ENCODE results near the gene SEC16A. TPM values are rescaled to one million over a fixed set of nuclear protein-coding genes. Genes with fewer than 3 reads are reported as not detected.

The SEC16A gene
- total RNA-seq, 6 experiments from 2014 or later = 63.2 to 98.6 (median 75.5) TPM

DNA sequence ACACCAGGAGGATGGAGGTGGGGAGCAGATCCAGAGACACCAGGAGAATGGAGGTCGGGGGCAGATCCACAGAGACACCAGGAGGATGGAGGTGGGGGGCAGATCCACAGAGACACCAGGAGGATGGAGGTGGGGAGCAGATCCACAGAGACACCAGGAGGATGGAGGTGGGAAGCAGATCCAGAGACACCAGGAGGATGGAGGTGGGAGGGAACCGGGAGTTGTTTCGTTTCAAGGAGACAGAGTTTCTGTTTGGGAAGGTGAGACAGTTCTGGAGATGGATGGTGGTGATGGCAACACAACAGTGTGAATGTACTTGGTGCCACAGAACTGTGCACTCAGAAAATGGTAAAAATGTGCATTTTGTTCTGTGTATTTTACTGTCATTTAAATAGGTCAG, 34.2 kb downstream of the SEC16A start:
- no peak for TF ChIP-seq CTCF (IDR thresholded peaks at IDR 0.05)
- H3K4me3 Mint-ChIP-seq = no peak overlapping the region
- DNase-seq = no peak
- no peaks in the 10 kb centered on the region; the same call in 1 of the 2 replicates for H3K27me3 Mint-ChIP-seq (ENCODE audit: insufficient read depth)
- H3K9me3 Mint-ChIP-seq = no peaks in the 10 kb centered on the region
- peaks cover 33% of the 10 kb centered on the region for H3K36me3 Mint-ChIP-seq (ENCODE audit: low read depth)
- no peaks in the 10 kb centered on the region for H3K4me1 Mint-ChIP-seq (ENCODE audit: low read depth)
- no peak overlapping the region for H3K27ac Mint-ChIP-seq

DNA sequence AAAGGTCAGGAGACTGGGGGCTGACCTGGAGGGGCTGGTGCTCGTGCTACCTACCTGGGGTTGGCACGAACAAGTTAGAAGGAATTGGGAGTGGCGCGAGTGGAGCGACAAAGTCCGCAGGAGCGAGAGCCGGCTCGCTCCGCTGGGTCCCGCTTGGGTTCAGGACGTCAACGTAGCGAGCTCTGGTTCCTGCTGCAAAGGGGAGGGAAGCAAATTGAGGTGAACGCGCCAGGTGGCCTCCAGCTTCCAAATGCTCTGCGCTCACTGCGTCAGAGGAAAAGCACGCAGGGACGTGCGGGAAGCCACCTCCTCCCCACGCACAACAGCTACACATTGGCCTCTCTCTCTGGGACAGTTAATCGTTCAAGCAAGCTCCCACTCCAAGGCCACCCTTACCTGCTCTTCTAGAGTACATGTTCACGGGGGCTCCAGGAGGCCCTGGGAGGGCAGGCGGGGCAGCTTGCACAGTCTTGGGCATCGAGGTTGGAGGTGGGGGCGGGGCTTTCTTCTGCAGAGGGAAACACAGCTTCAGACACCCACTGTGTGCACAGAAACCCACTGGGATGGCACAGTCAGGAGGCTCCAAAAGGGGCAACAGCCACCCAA, 35.6 kb downstream of the SEC16A start:
- DNase-seq = no peak
- no peak overlapping the region for H3K4me3 Mint-ChIP-seq
- no peaks in the 10 kb centered on the region for H3K4me1 Mint-ChIP-seq (ENCODE audit: low read depth)
- no peak overlapping the region for H3K27ac Mint-ChIP-seq
- no peaks in the 10 kb centered on the region; the same call in 1 of the 2 replicates for H3K27me3 Mint-ChIP-seq (ENCODE audit: insufficient read depth)
- H3K9me3 Mint-ChIP-seq = no peaks in the 10 kb centered on the region
- peaks cover 25% of the 10 kb centered on the region for H3K36me3 Mint-ChIP-seq (ENCODE audit: low read depth)
- TF ChIP-seq CTCF (IDR thresholded peaks at IDR 0.05) = no peak

DNA sequence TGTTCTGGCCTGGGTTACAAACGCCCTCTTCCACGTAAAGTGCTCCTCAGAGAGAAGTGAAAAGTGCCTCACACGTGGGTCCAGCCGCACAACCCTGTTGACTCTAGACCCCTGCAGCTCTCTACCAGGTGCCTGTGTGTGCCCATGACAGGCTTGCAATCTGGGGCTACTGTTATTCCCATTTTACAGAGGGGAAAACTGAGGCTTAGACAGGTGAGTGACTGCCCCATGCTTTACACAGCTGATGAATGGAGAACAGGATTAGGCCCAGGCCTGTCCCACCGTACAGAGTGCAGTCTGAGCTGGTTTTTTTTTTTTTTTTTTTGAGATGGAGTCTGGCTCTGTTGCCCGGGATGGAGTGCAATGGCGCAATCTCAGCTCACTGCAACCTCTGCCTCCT, 37.0 kb downstream of the SEC16A start:
- H3K9me3 Mint-ChIP-seq = no peaks in the 10 kb centered on the region
- peaks cover 4% of the 10 kb centered on the region; the same call in 1 of the 2 replicates for H3K4me1 Mint-ChIP-seq (ENCODE audit: low read depth)
- no peak for TF ChIP-seq CTCF (IDR thresholded peaks at IDR 0.05)
- H3K36me3 Mint-ChIP-seq (ENCODE audit: low read depth) = peaks cover 29% of the 10 kb centered on the region
- no peak overlapping the region for H3K27ac Mint-ChIP-seq
- no peaks in the 10 kb centered on the region; the same call in none of the 2 replicates for H3K27me3 Mint-ChIP-seq (ENCODE audit: insufficient read depth)
- DNase-seq = no peak
- no peak overlapping the region for H3K4me3 Mint-ChIP-seq

GRCh38 chr9:136444102-136444501, 38.7 kb downstream of the SEC16A start:
- DNase-seq = no peak
- Mint-ChIP-seq H3K9me3 (no peaks in the 10 kb centered on the region), H3K27ac (no peak overlapping the region), H3K4me3 (no peak overlapping the region), H3K4me1 (ENCODE audit: low read depth) (peaks cover 4% of the 10 kb centered on the region; the same call in 1 of the 2 replicates), H3K36me3 (ENCODE audit: low read depth) (peaks cover 22% of the 10 kb centered on the region), H3K27me3 (ENCODE audit: insufficient read depth) (peaks cover 4% of the 10 kb centered on the region; the same call in 1 of the 2 replicates)
- TF ChIP-seq CTCF (IDR thresholded peaks at IDR 0.05) = no peak

GRCh38 chr9:136443687-136444086, 39.2 kb downstream of the SEC16A start:
- no peak for DNase-seq
- peaks cover 4% of the 10 kb centered on the region; the same call in 1 of the 2 replicates for H3K4me1 Mint-ChIP-seq (ENCODE audit: low read depth)
- TF ChIP-seq CTCF (IDR thresholded peaks at IDR 0.05) = no peak
- no peak overlapping the region for H3K27ac Mint-ChIP-seq
- H3K36me3 Mint-ChIP-seq (ENCODE audit: low read depth) = peaks cover 22% of the 10 kb centered on the region
- H3K4me3 Mint-ChIP-seq = no peak overlapping the region
- no peaks in the 10 kb centered on the region for H3K9me3 Mint-ChIP-seq
- H3K27me3 Mint-ChIP-seq (ENCODE audit: insufficient read depth) = peaks cover 4% of the 10 kb centered on the region; the same call in 1 of the 2 replicates

Data from HFFc6 (cell line).